GM20000 (cell line): ENCODE measurements around the gene COL13A1.

Source experiments
- DNase-seq: peaks from one replicate; pipeline ENCODE4 v3.0.0; 2012; ENCODE audit warnings: low spot score
- CTCF ChIP-seq: IDR thresholded peaks from 2 replicates; pipeline ENCODE4 v1.5.1; 2012; ENCODE audit warnings: mild to moderate bottlenecking, control low read depth; ENCODE audit errors: extremely low read depth, missing control alignments

Gene COL13A1

GRCh38 chr10:69899727-69900595 is 98.3 kb downstream of the COL13A1 start:
- DNase-seq = no peak
- TF ChIP-seq CTCF = no peak

DNA sequence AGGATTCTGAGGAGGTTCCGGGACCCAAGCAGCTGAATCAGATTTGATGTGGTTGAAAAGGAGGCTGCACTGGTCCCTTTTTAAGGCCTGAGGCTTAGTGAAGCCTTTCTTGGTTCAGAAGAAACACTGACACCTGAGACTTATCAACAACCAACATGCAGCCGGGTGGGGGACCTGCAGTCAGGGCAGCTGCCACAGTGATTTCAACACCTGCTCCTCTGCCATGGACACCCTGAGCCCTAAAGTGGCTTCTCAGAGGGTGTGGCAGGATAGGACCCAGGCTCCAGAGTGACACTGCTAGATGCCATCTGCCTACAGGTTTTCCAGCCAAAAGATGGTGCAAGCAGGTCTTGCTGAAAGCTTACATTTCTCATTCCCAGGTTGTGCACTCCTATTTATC is 99.3 kb downstream of the COL13A1 start:
- DNase-seq = no peak

DNA sequence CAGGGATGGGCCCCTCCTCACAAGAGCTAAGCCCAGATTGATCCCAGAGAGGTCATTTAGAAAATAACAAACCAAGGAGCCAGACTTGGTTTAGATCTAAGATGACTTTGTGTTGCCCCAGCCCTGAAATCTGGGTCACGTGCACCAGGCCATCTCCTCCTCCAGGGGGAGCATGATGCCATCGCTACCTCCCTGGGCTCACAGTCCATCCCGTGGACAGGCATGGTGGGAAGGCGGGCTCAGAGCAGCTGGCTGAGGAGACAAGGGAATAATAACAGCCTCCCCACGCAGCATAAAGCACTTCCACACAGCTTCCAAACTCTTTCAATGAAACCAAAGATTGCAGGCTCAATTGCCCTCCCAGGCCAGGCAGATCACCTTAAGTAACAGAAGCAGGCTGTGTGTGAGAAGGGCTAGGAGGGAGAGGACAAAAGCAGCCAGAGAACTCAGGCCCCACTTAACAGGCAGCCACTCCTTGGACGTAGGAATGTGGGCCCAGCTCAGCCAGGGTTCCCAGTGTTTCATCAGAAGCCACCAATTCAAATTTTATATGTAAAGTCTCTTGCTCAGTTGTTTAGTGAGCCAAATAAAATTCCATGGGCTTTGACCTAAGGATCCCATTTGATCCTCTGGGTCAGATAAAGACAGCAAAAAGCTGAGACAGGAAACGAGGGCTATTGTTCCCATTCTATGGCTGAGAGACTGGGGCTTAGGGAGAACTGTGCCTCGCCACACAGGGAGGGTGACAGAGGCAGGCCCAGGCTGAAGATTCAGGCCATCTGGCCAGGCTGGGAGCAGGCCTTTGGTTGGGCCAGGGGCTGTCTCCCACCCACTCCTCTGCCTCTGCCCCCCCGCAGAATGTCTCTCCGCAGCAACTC is 100.2 kb downstream of the COL13A1 start:
- peak; percentile 36 for DNase-seq
- TF ChIP-seq CTCF = no peak

More for the DNA sequence above, 99.3 kb downstream of the COL13A1 start:
- no peak for TF ChIP-seq CTCF

DNA sequence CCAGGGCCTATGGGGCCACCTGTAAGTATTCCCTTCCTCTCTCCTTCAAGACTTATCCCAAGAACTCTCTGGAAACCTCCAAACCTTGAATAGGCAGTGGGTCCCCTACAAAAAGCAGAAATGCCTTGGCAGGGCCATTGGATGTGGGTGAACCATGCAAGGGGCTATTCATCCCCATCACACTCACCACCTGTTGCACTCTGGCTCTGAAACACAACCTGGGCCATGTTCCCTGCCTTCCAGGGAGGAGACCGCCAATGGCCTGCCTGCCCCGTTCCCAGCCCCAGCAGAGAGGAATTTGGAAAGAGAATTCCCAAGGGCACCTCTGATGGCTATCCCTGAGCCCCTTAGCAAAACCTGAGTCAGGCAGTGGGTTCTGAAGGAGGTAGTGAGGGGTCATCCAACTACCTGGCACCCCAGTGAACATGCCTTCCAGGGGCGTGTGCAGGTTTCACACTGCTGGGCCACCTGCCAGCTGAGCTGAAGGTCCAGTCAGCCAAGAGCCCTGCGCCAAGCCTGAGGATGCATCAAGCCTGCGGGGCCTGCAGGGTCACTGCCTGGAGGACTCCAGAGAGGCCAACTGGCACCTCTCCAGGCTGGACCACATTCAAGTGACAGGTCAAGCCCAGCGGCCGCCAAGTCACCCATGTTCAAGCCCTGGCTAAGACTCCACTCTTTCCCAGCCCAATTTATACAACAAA is 101.3 kb downstream of the COL13A1 start:
- no peak for TF ChIP-seq CTCF

DNA sequence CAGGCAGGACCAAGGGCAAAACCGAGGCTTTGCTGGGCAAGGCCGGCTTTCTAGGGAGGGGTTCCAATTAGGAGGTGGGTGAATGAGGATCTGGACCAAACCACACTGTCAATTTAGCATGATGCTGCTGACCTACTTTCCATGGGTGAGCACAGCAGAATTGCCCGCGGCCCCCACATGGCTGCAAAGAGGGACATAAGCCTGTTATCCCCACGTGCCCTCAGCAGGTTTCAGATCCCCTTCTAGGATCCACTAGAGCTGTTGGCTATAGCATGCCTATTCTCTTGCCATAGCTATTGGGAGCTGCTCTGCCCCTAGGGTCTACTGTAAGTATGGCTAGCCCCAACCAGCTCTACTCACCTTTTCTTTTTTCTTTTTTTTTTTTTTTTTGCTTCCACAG is 102.8 kb downstream of the COL13A1 start:
- DNase-seq = no peak
- no peak for TF ChIP-seq CTCF

More for the DNA sequence above, 101.3 kb downstream of the COL13A1 start:
- DNase-seq = no peak

DNA sequence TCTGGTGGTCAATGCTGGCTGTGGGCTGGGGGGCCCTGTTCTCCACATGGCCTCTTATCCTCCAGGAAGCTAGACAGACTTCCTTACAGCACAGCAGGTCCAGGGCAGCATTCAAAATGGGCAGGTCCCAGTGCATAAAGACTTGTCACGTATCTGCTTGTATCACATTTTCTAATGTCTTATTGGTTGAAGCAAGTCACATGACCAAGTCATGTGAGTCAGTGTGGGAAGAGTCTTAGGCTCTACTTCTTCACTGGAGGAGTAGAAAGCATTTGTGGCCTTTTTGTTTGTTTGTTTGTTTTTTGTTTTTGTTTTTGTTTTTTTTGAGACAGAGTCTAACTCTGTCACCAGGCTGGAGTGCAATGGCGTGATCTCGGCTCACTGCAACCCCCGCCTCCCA is 104.7 kb downstream of the COL13A1 start:
- TF ChIP-seq CTCF = no peak
- DNase-seq = no peak
